HepG2 (cell line): ENCODE measurements around the gene GLDN.

Experiments
- FOXM1 ChIP-seq: sonication (generic); formaldehyde crosslinking; IDR thresholded peaks from 2 replicates; pipeline ENCODE4 v1.5.0; 2020; ENCODE audit warnings: missing genetic modification reagents
- GATAD2A ChIP-seq: IDR thresholded peaks from 2 replicates; pipeline ENCODE4 v1.6.1; 2016
- KDM5B ChIP-seq: sonication (generic); formaldehyde crosslinking; IDR thresholded peaks from 2 replicates; pipeline ENCODE4 v1.4.0; 2020; ENCODE audit warnings: missing genetic modification reagents, mild to moderate bottlenecking, borderline replicate concordance
- PHF21A ChIP-seq: sonication (generic); formaldehyde crosslinking; IDR thresholded peaks from 2 replicates; pipeline ENCODE4 v1.5.0; 2020; ENCODE audit warnings: mild to moderate bottlenecking, missing genetic modification reagents
- REL ChIP-seq: sonication (generic); formaldehyde crosslinking; conservative IDR thresholded peaks from 2 replicates; pipeline ENCODE4 v1.8.0; 2022; ENCODE audit warnings: mild to moderate bottlenecking, missing genetic modification reagents, moderate library complexity
- SATB2 ChIP-seq: sonication (generic); formaldehyde crosslinking; IDR thresholded peaks from 2 replicates; pipeline ENCODE4 v1.5.0; 2020; ENCODE audit warnings: missing genetic modification reagents
- TARDBP ChIP-seq: sonication (generic); formaldehyde crosslinking; IDR thresholded peaks from 2 replicates; pipeline ENCODE4 v1.8.0; 2022; ENCODE audit warnings: mild to moderate bottlenecking, missing genetic modification reagents
- ZNF101 ChIP-seq: sonication (generic); formaldehyde crosslinking; IDR thresholded peaks from 2 replicates; pipeline ENCODE4 v1.4.0; 2020; ENCODE audit warnings: mild to moderate bottlenecking, low read depth, missing genetic modification reagents, borderline replicate concordance
- ZNF451 ChIP-seq: sonication (generic); formaldehyde crosslinking; IDR thresholded peaks from 2 replicates; pipeline ENCODE4 v1.5.0; 2020; ENCODE audit warnings: mild to moderate bottlenecking, missing genetic modification reagents
- ZNF883 ChIP-seq: sonication (generic); formaldehyde crosslinking; IDR thresholded peaks from 2 replicates; pipeline ENCODE4 v1.5.1; 2020; ENCODE audit warnings: mild to moderate bottlenecking, missing genetic modification reagents; ENCODE audit errors: not compliant biosample characterization
- TF ChIP-seq, protein P1 (sequence below): sonication (generic); formaldehyde crosslinking; IDR thresholded peaks from 2 replicates; pipeline ENCODE4 v1.5.0; 2020; ENCODE audit warnings: mild to moderate bottlenecking, missing genetic modification reagents, moderate library complexity

DNA sequence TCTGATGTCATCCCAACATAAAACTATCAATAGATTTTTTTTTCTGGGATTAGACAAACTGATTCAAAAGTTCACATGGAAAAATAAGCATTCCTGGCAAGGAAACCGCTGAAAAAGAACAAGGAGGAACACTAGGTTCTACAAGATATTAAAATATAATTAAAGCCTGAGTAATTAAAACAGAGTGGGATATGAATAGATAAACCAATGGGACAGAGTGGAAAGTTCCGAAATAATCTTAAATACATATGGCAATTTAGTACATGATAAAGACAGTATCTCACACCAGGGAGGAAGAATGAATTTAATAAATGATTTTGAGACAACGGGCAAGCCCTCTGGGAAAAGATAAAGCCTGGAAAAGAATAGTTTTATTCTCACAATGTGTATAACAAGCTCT lies 4.7 kb downstream of the GLDN start:
- TF ChIP-seq SATB2 (no peak), ZNF451 (no peak), PHF21A (CRISPR knock-in tag) (no peak), ZNF101 (CRISPR knock-in tag) (no peak), FOXM1 (no peak), ZNF883 (no peak), KDM5B (no peak), REL (CRISPR knock-in tag) (no peak), GATAD2A (CRISPR knock-in tag) (no peak), TARDBP (no peak)
- TF ChIP-seq, protein P1, sequence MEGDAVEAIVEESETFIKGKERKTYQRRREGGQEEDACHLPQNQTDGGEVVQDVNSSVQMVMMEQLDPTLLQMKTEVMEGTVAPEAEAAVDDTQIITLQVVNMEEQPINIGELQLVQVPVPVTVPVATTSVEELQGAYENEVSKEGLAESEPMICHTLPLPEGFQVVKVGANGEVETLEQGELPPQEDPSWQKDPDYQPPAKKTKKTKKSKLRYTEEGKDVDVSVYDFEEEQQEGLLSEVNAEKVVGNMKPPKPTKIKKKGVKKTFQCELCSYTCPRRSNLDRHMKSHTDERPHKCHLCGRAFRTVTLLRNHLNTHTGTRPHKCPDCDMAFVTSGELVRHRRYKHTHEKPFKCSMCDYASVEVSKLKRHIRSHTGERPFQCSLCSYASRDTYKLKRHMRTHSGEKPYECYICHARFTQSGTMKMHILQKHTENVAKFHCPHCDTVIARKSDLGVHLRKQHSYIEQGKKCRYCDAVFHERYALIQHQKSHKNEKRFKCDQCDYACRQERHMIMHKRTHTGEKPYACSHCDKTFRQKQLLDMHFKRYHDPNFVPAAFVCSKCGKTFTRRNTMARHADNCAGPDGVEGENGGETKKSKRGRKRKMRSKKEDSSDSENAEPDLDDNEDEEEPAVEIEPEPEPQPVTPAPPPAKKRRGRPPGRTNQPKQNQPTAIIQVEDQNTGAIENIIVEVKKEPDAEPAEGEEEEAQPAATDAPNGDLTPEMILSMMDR (CRISPR knock-in tag): no peak
